NCI-H446 treated with DMSO at 0.1 percent for 48 hours (cell line): ENCODE data around the gene PRKAG1.
"Not testable (repeated sequence)": the region's sequence is repeated elsewhere in the genome, so short reads cannot be mapped to it uniquely, and the experiment has no call there.

ENCODE experiments used
- DNase-seq: peaks from one replicate; lab custom pipeline; 2025; lab: John Stamatoyannopoulos, UW

The PRKAG1 gene

DNA sequence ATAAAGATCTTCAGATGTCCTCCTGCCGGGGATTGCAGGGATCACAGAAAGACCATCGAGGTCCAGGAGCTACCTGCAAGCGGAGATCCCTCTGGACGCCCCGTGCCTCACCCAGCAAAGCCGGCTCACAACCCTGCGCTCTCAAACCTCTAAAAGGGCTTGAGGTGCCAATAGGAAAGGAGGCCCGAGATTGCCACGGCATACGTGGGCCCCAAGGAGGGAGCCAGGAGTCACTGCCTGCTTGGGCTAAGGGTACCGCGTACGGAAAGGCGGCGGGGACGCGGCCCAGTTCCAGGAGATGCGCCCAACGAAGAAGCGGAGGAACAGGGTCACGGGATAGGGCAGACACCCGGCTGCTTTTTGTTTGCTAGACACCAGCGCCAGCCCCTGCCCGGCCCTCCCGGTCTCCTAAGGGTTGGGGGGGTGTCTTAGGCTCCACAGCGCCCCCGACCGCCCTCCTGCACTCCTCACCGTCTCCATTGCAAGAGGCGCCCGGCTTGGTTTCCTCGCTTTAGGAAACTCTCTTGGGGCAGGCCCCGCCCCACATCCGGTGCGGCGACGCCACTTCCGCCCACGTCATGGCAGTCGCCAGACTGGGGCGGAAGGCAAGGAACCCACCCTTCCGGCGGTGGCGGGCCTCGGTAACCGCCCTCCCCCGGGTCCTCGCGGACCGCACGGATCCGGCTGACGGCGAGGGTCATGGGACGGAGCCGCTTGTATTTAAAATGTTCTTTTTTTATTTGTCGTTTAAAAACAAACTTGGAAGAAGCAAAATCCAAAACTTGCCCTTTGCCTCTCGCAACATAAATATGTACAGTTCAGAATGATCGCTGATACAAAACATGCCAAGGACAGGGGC is at the start of gene PRKAG1:
PRKAG1 (minus strand) TSS at position 516 of the 859 bp plus-strand sequence; CDS start at position 480, 36 bp downstream.
- DNase-seq = peak; percentile 87

DNA sequence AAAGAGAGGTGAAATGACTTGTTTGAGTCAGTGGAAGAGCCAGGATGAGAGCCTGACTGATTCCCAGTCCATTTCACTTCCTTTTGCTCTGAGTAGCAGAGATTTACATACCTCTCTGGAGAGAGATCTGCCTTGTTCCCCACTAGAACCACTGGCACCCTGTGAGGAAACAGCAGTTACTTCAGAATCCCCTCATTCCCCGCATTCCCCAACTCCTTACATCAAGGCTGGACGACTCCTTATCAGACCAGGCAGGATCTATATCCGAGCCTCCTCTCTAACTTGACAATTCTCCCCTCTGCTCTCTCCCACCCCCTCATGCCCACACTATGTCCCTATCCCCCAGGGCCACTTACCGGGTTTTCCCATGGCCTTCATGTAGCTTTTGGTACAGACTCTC is 47.5 kb upstream of the PRKAG1 start:
- DNase-seq = no peak

DNA sequence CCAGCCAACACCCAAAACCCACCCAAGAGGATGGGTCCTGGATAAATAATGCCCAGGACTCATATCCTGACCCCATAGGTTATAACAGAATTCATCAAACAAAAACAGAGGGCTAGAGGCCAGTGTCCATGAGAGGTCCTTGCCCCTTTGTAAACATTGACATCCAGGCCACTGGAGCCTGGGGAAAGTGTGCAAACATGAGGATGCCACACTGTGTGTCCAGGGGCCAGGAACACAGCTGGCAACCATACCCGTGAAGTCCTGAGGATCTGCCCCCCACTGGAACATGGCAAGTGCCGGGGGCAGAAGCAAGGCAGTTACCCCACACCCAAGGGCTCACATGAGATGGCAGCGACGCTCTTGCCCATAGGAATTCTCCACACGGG is 46.2 kb upstream of the PRKAG1 start:
- DNase-seq = no peak

DNA sequence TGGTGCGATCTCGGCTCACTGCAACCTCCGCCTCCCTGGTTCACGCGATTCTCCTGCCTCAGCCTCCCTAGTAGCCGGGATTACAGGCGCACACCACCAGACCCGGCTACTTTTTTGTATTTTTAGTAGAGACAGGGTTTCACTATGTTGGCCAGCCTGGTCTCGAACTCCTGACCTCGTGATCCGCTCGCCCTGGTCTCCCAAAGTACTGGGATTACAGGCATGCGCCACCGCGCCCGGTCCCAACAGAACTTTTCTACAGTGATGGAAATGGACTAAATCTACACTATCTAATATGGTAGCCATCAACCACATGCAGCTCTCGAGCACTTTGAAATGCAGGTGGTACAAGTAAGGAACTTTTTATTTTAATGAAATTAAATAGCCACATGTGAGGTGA is 43.3 kb upstream of the PRKAG1 start:
- not testable (repeated sequence) for DNase-seq

DNA sequence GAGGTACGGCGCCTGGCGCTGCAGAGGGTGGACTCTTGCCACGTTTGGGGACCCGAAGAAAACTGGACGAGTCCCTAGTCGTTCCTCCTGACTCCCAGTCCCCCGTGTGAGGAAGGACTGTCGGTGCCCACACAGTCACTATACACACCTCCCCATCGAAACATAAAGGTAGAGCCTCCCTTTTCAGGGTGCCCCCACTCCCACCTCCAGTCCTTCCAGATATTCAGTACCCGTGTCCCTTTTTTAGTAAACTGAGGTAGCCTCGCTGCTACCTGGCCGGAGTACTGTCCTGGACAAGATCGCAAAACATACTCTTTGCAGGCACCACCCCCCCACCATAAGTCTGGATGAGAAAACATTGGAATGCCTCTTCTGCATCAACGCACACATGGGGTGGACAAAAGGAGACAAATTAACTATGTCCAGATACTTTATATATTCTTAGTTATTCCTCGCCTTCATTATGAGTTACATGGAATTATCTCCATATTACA is 42.6 kb upstream of the PRKAG1 start:
- DNase-seq = no peak

DNA sequence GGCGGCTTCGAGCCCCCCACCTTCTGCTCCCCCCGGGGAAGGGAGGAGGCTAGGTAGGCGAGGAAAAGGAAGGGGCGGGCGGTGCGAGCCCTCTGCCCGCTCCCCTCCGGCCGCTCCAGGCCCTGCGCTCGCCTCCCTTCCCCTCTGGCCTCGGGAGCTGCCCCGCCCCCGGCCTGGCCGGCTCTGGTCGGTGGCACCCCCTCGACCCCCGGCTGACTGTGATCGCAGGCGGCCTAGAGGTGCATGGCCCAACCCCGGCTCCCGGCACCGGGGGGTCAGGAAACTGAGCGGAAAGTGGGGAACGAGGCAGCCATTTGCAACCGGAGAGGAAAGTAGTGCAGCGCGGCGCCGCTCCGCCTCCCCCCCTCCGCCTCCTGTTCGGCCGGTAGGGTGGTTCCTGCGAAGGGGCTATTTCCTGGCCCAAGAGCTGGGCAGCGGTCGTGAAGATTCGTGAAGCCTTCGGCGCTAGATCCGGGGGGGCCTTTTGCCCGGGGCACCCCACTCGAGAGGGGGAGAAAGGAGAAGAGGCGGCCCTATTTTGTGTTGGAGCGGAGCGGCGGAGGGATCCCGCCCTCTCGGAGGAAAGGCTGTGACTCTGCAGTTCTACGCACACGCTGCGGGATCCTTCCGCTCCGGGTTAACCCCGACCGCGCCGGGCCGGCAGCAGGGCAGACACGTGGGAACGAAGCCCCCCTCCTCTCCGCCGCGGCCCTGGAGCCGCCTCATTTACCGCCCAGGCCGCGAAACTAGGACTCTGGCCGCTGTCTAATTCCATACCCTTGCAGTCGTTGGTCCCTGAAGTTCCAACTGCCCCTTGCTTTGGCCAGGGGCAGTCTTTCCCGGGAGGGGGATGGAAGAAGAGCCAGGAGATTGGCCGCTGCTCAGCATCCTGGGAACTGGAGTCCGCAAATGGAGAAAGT is 41.9 kb upstream of the PRKAG1 start, which contains the start of gene KMT2D:
KMT2D (minus strand) TSS at position 558 of the 920 bp plus-strand sequence. CDS start 5,470 bp downstream, outside the sequence.
- DNase-seq = peak; percentile 89

DNA sequence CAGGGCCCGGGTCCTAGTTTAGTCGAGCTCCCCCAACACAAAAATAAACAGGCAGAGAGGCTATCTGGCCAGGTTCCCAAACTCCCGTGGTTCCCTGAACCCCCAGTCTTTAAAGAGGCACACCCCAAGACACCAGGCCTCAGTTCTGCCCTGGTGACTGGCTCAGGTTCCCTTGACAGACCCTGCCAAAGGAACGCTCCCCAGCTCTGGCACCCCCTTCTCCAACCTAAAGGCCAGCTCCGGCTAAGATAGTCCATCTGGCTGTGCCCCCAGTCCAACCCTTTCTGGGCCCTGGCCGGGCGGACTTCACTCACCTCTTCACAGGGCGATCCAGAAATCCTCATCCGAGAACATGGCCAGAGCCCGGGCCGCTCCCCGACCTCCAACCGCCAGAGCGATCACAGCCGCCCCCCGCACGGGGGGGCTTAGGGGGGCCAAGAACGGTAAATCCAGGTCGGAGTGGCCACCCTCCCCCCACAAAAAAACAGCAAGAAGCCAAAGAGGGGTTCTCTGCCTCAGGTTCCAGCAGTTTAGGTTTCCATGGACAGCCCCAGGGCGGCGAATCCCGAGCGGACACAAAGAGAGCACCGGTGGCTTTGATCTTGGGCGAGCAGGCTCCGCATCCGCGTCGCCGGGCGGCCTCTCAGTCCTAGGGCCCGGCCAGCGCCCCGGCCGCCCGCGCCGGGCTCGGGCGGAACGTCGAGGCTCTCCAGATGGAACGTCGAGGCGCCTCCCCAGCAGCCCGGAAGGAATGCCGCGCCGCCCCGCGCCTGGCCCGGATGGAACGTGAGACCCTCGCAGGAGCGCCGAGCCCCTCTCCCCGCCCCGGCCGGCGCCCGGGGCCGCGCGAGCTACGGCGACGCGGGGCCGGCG is 41.0 kb upstream of the PRKAG1 start:
- no peak for DNase-seq

DNA sequence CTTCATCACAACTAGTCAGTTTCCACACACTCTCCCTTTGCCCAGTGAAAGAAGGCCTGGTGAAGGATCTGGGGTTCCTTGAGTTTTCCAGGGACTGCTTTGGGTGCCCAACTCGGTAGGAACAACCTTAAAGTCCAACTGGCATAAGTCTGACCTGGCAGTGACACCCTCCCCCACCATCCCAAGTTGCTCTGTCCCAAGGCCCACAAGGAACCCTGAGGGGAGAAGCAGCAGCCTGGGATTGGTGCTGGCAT is 40.4 kb upstream of the PRKAG1 start:
- DNase-seq = no peak

DNA sequence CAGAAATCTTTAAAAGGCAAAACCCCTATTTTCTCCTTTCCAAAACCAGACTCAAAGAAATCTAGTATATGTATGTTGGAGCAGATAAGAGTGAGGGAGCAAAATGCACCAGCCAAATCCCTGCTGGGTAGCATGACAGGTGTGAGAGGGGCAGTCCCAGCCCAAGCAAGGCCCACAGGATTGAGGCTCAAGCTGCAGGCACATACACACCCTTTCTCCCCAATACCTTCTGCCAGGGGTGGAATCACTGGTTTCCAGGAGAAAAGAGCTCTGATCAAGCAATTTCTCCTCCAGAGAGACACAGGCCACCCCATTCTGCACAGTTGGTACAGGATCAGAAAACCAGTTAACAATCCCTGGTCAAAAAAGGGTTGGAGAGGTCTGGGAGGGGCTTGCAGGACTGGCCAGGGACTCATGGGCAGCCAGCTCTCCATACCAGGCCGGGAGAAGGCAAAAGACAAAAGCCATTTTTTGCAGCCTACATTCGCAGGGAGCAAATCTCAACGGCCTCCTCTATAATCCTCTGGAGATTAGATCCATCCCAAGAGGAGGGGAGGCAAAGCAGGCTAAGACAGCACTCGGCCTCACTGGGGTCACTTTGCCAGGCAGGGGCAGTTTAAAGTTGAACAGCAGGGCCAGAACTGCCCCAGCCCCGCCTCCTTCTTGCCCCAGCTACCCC is 39.9 kb upstream of the PRKAG1 start:
- DNase-seq = no peak

DNA sequence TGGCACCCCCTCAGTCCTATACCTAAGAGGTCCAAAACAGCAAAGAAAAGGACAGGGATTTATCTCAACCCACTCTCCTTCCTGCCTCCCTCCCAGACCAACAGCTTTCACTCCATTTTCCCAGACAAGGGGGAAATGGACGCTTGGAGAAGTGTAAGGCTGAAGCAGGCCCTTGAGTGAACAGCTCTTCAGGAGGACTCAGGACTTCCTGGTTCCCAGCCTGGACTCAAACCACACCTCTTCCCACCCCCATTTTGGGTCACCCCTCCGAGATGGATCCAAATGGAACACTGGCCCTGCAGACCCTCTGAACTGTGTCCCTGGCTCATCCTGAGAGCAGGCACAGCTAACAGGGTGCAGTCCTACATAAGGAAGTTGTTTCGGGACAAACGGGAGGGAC is 39.3 kb upstream of the PRKAG1 start:
- DNase-seq = no peak

DNA sequence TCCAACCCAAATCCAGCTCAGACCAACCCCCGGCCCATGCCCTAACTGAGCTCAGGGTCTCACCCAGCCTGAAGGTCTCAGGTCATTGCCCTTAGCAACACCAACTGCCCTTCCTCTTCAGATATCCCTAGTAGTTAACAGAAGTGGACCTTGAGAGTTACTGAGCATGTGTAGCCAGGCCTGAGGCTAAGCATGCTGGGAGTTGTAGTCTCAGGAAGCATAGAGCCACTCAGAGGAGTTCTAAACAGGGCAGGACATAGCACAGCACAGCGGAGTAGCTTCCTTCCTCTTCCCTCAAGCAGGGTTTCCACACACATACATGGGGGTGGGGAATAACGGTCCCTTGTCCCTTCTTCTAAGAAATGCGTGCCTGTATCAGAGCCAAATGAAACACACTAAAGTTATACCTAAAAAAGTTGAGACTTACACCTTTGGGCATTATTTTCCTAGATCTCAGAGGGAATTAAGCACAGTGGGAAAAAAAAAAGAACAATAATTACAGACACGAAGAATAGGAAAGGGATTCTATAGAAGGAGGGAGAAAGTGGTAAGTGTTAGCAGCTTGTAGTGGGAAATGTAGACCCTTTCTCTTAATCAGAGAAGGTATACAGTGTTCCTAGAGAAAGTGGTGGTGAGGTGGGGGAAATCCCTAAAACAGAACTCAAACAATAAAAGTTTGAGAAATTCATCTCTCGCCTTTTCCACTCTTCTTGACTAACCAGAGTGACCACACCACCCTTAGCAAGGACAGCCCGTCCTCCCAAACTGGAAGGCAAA is 37.6 kb upstream of the PRKAG1 start:
- peak; percentile 4 for DNase-seq

DNA sequence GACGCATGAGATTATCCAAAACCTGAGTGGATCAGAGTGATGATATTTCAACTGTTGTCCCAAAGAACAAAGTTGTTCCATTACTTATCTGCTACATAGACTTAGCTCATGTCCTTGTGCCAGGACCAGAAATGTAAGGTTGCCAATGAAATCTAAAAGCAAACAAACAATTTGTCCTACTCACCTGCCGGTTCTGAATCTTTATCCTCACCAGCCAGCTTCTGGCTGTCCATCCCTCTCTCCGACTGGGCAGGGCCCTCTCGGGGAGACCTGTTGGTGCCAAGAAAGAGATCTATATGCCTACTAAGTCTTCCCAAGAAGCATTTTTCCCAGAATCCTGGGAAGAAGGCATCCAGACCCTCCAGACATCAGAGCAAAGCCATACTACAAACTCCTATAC is 36.5 kb upstream of the PRKAG1 start:
- no peak for DNase-seq

DNA sequence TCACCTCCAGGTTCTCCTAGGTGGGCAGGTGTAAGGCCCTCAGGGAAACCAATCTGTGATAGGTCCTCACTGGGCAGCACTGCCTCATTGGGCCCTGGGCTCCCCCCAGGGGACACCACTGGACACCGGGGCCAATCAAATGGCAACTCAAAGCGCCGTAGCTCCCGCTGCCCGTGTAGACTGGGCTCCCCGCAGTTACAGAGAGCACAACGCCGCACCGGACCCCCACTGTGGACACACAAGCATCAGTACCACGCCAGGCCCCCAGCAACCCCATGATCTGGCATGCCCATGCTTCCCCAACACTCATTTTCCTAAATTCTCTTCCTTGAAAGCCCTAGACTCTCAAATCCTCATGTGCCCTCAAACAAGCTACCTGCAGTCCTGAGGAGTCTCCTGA is 35.9 kb upstream of the PRKAG1 start:
- no peak for DNase-seq

DNA sequence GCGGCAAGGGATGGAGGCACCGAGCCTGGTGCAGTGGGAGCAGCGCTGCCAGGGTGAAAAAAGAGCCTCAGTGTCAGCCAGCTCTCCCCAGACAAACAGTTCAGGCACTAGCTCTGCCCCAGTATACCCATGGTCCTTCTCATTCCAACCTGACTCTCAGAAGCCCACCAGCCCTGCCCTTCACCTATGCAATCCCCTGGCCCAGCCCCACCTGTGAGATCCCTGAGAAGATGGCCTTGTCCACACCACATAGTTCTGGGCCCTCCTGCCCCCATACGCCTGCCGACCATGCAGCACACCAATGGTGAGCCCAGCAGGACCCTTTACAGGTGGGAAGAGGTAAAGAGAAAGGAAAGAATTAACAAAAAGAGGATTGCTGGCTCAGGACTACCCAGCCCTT is 35.5 kb upstream of the PRKAG1 start:
- no peak for DNase-seq

DNA sequence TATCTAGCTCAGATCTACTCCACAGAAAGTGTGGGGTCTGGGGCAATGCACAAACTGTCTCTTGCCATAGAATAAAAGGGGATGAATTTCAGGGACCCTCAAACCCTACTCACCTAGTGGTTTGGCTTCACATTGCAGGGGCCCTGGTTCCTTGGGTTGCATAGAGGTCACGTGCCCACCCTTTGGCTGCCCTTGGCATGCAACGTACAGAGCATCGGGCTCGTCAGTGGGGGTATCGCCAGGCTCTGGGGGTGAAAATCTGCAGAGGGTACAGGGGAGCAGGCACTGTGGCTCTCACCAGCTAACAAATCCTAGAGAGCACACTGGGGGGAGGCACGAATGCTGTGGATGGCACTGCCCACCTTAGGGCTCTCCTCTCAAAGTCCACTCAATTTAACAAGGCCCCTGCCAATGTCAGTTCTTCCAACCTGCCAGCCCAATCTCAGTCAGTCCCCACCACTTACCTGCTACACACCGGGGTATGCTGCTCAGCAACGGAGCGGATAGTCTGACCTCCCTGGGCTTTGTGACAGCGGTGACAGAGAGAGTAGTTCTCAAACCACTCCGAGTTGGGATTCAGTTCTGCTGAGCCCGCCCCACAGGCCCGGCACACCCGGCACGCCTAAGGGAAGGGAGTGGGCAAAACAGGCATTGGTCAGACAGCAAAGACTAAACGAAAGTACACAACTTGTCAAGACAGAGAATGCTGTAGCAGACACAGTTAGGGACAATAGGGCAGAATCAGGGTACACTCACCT is 34.1 kb upstream of the PRKAG1 start:
- no peak for DNase-seq

DNA sequence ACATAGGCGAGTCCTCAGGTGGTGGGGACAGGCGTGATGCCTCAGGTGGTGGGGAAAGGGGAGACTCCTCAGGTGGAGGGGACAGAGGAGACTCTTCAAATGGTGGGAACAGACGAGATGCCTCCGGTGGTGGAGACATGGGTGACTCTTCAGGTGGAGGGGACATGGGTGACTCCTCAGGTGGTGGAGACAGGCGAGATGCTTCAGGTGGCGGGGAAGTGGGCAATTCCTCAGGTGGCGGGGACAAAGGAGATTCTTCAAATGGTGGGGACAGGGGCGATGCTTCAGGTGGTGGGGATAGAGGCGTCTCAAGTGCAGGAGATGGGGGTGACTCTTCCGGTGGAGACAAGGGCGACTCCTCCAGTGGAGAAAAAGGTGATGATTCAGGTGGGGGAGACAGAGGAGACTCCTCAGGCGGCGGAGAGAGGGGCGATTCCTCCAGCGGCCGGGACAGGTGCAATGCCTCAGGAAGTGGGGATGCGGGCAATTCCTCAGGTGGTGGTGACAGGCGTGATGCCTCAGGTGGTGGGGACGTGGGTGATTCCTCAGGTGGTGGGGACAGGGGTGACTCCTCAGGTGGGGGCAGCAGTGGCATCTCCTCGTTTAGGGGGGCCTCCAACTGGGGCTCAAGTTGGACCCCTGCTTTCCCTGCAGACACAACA is 33.3 kb upstream of the PRKAG1 start:
- no peak for DNase-seq

DNA sequence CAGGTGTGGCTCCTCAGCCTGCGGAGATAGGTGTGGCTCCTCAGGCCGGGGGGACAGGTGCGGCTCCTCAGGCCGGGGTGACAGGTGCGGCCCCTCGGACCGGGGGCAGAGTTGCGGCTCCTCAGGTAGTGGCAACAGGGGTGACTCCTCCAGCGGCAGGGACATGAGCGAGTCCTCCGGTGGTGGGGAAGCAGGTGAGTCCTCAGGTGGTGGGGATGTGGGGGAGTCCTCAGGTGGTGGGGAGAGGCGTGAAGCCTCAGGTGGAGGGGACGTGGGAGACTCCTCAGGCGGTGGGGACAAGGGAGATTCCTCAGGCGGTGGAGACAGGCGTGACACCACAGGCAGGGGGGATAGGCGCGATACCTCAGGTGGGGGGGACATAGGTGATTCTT is 32.8 kb upstream of the PRKAG1 start:
- DNase-seq = no peak

DNA sequence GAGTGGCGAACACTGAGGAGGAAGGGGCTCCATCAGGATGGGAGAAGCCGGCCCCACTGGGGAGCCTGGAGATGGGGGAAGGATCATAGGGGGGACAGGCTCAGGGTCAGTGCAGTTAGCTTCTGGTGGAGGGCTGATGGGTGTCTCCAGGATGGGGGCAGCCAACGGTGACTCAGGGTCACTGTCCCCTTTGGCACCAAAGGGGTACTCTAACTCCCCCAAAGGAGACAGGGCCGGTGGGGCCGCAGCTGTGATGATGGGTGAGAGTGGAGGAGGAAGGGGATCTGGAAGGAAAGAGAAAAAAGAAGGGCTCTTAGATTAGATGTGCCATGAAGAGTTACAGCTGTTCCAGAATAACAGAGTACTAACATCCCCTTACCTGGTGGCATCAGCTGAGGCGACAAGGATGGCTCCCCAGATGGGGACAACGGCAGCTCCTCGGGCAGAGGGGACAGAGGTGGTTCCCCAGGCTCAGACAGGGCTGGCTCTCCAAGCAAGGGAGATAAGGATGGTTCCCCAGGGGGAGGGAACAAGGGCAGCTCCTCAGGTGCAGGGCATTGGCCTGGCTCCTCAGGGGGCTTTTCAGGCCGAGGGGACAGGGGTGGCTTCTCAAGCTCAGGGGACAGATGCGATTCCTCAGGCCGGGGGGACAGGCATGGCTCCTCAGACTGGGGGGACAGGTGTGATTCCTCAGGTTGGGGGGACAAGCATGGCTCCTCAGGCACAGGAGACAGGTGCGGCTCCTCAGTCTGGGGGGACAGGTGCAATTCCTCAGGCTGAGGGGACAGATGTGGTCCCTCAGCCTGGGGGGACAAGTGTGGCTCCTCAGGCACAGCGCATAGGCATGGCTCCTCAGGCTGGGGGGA is 32.2 kb upstream of the PRKAG1 start:
- no peak for DNase-seq
